ENCODE data around the gene PRR33. TPM values are rescaled to one million over a fixed set of nuclear protein-coding genes. Genes with fewer than 3 reads are reported as not detected.

PRR33 gene
- total RNA-seq, 2 experiments from 2014 or later, result not detected

GRCh38 chr11:1896923-1897322, 5.2 kb upstream of the PRR33 start:
- POLR2A ChIA-PET, result no interaction called here
- H3K27ac ChIP-seq (ENCODE audit: low read depth in 1 of 2, low read length in 2 of 2), result no peak overlapping the region
- no peak for TF ChIP-seq CTCF (IDR thresholded peaks at IDR 0.05)
- Mint-ChIP-seq H3K36me3 (ENCODE audit: low read depth) (no peaks in the 10 kb centered on the region), H3K9me3 (no peaks in the 10 kb centered on the region), H3K4me3 (no peak overlapping the region), H3K27ac (no peak overlapping the region), H3K27me3 (peaks cover 7% of the 10 kb centered on the region), H3K4me1 (ENCODE audit: low read depth) (peaks cover 11% of the 10 kb centered on the region)
- peaks cover 7% of the 10 kb centered on the region for H3K4me1 ChIP-seq (ENCODE audit: insufficient read depth, low read length)
- H3K4me3 ChIP-seq (ENCODE audit: low read length), result no peak overlapping the region
- intact Hi-C loops (cut with DNase I, micrococcal nuclease), result no loop called here
- H3K27me3 ChIP-seq (ENCODE audit: control insufficient read depth in 1 of 2, insufficient read depth in 2 of 2, low read length in 2 of 2), result peaks cover 0 to 3% of the 10 kb centered on the region in 2 experiments
- CTCF ChIA-PET, result no interaction called here
- DNase-seq (no peak), ATAC-seq (ENCODE audit: poor library complexity) (no peak)
- H3K36me3 ChIP-seq (ENCODE audit: insufficient read depth, low read length), result peaks cover 4% of the 10 kb centered on the region
- no peaks in the 10 kb centered on the region for H3K9me3 ChIP-seq (ENCODE audit: control insufficient read depth in 1 of 2, insufficient read depth in 1 of 2, low read length in 2 of 2)

- H3K9me3 ChIP-seq (ENCODE audit: control insufficient read depth in 1 of 2, insufficient read depth in 1 of 2, low read length in 2 of 2), result no peaks in the 10 kb centered on the region
- Mint-ChIP-seq H3K4me1 (ENCODE audit: low read depth) (peaks cover 14% of the 10 kb centered on the region), H3K27me3 (peaks cover 7% of the 10 kb centered on the region), H3K27ac (no peak overlapping the region), H3K36me3 (ENCODE audit: low read depth) (no peaks in the 10 kb centered on the region), H3K4me3 (no peak overlapping the region), H3K9me3 (no peaks in the 10 kb centered on the region)
- CTCF ChIA-PET, result no interaction called here
- no peak overlapping the region for H3K4me3 ChIP-seq (ENCODE audit: low read length)
- DNase-seq (no peak), ATAC-seq (ENCODE audit: poor library complexity) (no peak)
- no peak for TF ChIP-seq CTCF (IDR thresholded peaks at IDR 0.05)
- peaks cover 0 to 3% of the 10 kb centered on the region in 2 experiments for H3K27me3 ChIP-seq (ENCODE audit: control insufficient read depth in 1 of 2, insufficient read depth in 2 of 2, low read length in 2 of 2)
- peaks cover 5% of the 10 kb centered on the region for H3K36me3 ChIP-seq (ENCODE audit: insufficient read depth, low read length)
- POLR2A ChIA-PET, result no interaction called here
- peaks cover 12% of the 10 kb centered on the region for H3K4me1 ChIP-seq (ENCODE audit: insufficient read depth, low read length)
- no peak overlapping the region for H3K27ac ChIP-seq (ENCODE audit: low read depth in 1 of 2, low read length in 2 of 2)
- intact Hi-C loops (cut with DNase I, micrococcal nuclease), result no loop called here
These were observed 4.8 kb upstream of the PRR33 start for GRCh38 chr11:1896468-1896867.

- DNase-seq, result no peak
- Mint-ChIP-seq H3K4me1 (ENCODE audit: low read depth) (peaks cover 14% of the 10 kb centered on the region), H3K36me3 (ENCODE audit: low read depth) (no peaks in the 10 kb centered on the region), H3K9me3 (no peaks in the 10 kb centered on the region), H3K4me3 (no peak overlapping the region), H3K27ac (no peak overlapping the region), H3K27me3 (peaks cover 7% of the 10 kb centered on the region)
- Histone ChIP-seq H3K27ac (ENCODE audit: low read depth in 1 of 2, low read length in 2 of 2) (no peak overlapping the region), H3K4me1 (ENCODE audit: insufficient read depth, low read length) (peaks cover 29% of the 10 kb centered on the region), H3K27me3 (ENCODE audit: control insufficient read depth in 1 of 2, insufficient read depth in 2 of 2, low read length in 2 of 2) (peaks cover 0 to 3% of the 10 kb centered on the region in 2 experiments), H3K4me3 (ENCODE audit: low read length) (no peak overlapping the region), H3K9me3 (ENCODE audit: control insufficient read depth in 1 of 2, insufficient read depth in 1 of 2, low read length in 2 of 2) (no peaks in the 10 kb centered on the region), H3K36me3 (ENCODE audit: insufficient read depth, low read length) (peaks cover 5% of the 10 kb centered on the region)
- no peak for TF ChIP-seq CTCF (IDR thresholded peaks at IDR 0.05)
- ATAC-seq (ENCODE audit: poor library complexity), result no peak
- CTCF ChIA-PET, result no interaction called here
- POLR2A ChIA-PET, result no interaction called here
- intact Hi-C loops (cut with DNase I, micrococcal nuclease), result loop anchor here in 1 of 2 experiments (1.0 kb wide), 1 partner anchor 45 kb away; no protein-coding TSS in a partner anchor
These were observed 3.1 kb upstream of the PRR33 start for GRCh38 chr11:1894759-1895158.

All from CD4-positive, alpha-beta T cell (primary cell).